HEK293T (cell line): ENCODE measurements around the gene U2AF1L4.

Experiments used
- CTCF ChIA-PET: fragments of 350-600 bp; formaldehyde crosslinking; extraction: SDS; loops from one replicate; lab custom pipeline; 2021; ENCODE audit warnings: antibody characterized with exemption, inconsistent platforms; lab: Yijun Ruan, JAX
- POLR2A ChIA-PET: fragments of 350-600 bp; formaldehyde crosslinking; extraction: SDS; loops from one replicate; lab custom pipeline; 2020; ENCODE audit warnings: antibody characterized with exemption, inconsistent platforms; lab: Yijun Ruan, JAX
- DNase-seq: peaks from one replicate; pipeline ENCODE4 v3.0.0; 2012; ENCODE audit warnings: mixed read lengths; ENCODE audit errors: extremely low spot score
- ARNT ChIP-seq: fragments of 450-650 bp; IDR thresholded peaks from 2 replicates; pipeline ENCODE4 v1.6.1; 2017; ENCODE audit warnings: mild to moderate bottlenecking
- BHLHE40 ChIP-seq: fragments of 450-650 bp; IDR thresholded peaks from 2 replicates; pipeline ENCODE4 v1.6.1; 2016; ENCODE audit warnings: mild to moderate bottlenecking, moderate library complexity, borderline replicate concordance
- CTBP1 ChIP-seq: fragments of 450-650 bp; IDR thresholded peaks from 2 replicates; pipeline ENCODE4 v1.6.1; 2016; ENCODE audit warnings: borderline replicate concordance
- ELF4 ChIP-seq: fragments of 450-650 bp; IDR thresholded peaks from 2 replicates; pipeline ENCODE4 v1.6.1; 2017; ENCODE audit warnings: antibody characterized with exemption
- FOXA1 ChIP-seq: fragments of 450-650 bp; IDR thresholded peaks from 2 replicates; pipeline ENCODE4 v1.6.1; 2016; ENCODE audit warnings: mild to moderate bottlenecking
- FOXK2 ChIP-seq: fragments of 450-650 bp; IDR thresholded peaks from 2 replicates; pipeline ENCODE4 v1.6.1; 2016; ENCODE audit warnings: mild to moderate bottlenecking
- FOXM1 ChIP-seq: fragments of 450-650 bp; IDR thresholded peaks from 2 replicates; pipeline ENCODE4 v1.6.1; 2017; ENCODE audit warnings: mild to moderate bottlenecking, borderline replicate concordance
- HDGF ChIP-seq: fragments of 450-650 bp; IDR thresholded peaks from 2 replicates; pipeline ENCODE4 v1.6.1; 2017; ENCODE audit warnings: antibody characterized with exemption, borderline replicate concordance
- L3MBTL2 ChIP-seq: fragments of 450-650 bp; conservative IDR thresholded peaks from 2 replicates; pipeline ENCODE4 v1.6.1; 2016; ENCODE audit warnings: mild to moderate bottlenecking
- LEF1 ChIP-seq: fragments of 450-650 bp; IDR thresholded peaks from 2 replicates; pipeline ENCODE4 v1.6.1; 2017; ENCODE audit warnings: mild to moderate bottlenecking, borderline replicate concordance
- NFRKB ChIP-seq: fragments of 450-650 bp; IDR thresholded peaks from 2 replicates; pipeline ENCODE4 v1.6.1; 2016; ENCODE audit warnings: mild to moderate bottlenecking, moderate library complexity
- PKNOX1 ChIP-seq: fragments of 450-650 bp; IDR thresholded peaks from 2 replicates; pipeline ENCODE4 v1.6.1; 2016
- SP1 ChIP-seq: fragments of 450-650 bp; IDR thresholded peaks from 2 replicates; pipeline ENCODE4 v1.6.1; 2017
- SUZ12 ChIP-seq: fragments of 450-650 bp; IDR thresholded peaks from 2 replicates; pipeline ENCODE4 v1.6.1; 2016; ENCODE audit warnings: mild to moderate bottlenecking
- TARDBP ChIP-seq: fragments of 450-650 bp; IDR thresholded peaks from 2 replicates; pipeline ENCODE4 v1.6.1; 2016
- ZNF384 ChIP-seq: fragments of 450-650 bp; IDR thresholded peaks from 2 replicates; pipeline ENCODE4 v1.6.1; 2016

Gene U2AF1L4

DNA sequence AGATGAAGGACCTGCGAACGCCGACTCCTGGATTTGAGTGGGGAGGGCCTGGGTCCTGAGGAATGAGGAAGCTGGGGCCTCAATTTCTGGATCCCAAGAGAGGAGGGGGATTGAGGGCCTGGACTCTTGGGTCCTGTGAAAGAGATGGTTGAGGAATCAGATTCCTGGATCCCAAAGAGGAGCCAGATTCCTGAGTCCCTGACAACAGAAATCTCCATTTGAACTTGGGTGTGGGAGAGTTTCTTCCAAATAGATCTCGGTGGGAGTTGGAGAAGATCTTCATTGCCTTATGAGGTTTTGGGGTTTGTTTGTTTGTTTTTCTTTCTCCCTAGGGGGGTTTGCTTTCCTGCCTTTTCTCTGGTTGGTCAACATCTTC is 857 bp upstream of the U2AF1L4 start:
- TF ChIP-seq HDGF, result no peak
- no peak for TF ChIP-seq NFRKB
- CTCF ChIA-PET, result interaction anchor here (0.7 kb wide), 1 partner anchor 51 kb away, joined by 3 read pairs; no protein-coding TSS in a partner anchor
- POLR2A ChIA-PET, result interaction anchor here (0.9 to 2.4 kb wide), 9 partner anchors 11 to 185 kb away, joined by 3 to 18 read pairs (median 4); partner anchors contain the start of genes HSPB6 and PROSER3
- no peak for DNase-seq

DNA sequence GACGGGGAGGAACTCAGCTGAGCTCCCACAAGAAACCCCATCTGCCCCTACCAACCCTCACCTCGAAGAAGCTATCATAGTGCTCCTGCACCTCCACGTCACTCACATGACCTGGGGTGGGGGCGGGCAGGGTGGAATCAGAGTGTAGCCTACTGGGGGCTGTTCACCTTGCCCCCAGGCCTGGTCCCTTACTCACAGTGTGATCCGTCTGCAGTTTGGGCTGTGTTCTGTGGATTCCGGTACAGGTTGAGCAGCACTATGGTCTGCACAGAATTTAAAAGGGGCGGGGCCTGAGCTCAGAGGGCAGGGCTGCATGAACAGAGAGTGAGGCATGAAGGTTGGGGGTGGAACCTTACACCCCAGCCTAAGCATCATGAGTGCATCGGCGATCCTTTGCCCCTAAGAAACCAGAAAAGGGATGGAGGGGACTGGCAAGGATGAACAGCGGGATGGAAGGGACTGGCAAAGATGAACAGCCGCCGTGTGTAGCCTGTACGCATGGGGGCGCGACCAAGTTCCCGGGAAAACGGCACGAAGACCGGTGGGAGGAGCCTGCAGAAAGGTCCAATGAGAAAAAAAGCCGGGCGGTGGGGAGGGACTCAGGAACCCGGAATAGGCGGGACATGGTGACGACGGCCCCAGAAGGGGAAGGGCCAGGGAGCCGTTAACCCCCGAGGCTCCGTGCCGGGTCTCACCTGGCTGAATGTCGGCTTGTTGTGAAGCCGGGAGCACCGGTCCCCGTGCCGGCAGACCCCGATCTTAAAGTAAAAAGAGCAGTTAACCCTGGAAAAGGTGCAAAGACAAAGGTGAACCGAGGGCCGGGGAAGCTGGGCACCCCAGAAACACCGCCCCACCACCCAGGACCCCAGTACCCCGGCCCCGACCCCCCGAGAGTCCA is 539 bp downstream of the U2AF1L4 start:
- peak; percentile 84 for DNase-seq
- TF ChIP-seq ELF4, result 0 out of 2 replicates have a peak, but pooled peaks have one; percentile 17
- TF ChIP-seq FOXK2, result no peak
- TF ChIP-seq L3MBTL2, result peak; percentile 90
- ChIA-PET CTCF (interaction anchor here (0.6 to 0.7 kb wide), 4 partner anchors 42 to 186 kb away, joined by 3 read pairs; no protein-coding TSS in a partner anchor), POLR2A (interaction anchor here (0.8 to 2.4 kb wide), 12 partner anchors 12 to 132 kb away, joined by 3 to 18 read pairs (median 3); partner anchors contain the start of genes HAUS5, HSPB6 and PROSER3)

- no peak for DNase-seq
- TF ChIP-seq LEF1 (no peak), HDGF (no peak), SUZ12 (no peak), NFRKB (no peak), FOXK2 (no peak), BHLHE40 (no peak), FOXM1 (no peak), ELF4 (no peak), FOXA1 (no peak), CTBP1 (no peak), PKNOX1 (no peak)
- CTCF ChIA-PET, result interaction anchor here (0.6 to 0.7 kb wide), 4 partner anchors 41 to 107 kb away, joined by 3 to 7 read pairs (median 3); no protein-coding TSS in a partner anchor
- POLR2A ChIA-PET, result interaction anchor here (1.5 to 2.4 kb wide), 5 partner anchors 13 to 126 kb away, joined by 3 to 18 read pairs (median 6); partner anchors contain the start of genes HSPB6 and PROSER3
Measured at GRCh38 chr19:35743640-35744429, 1.4 kb downstream of the U2AF1L4 start.

DNA sequence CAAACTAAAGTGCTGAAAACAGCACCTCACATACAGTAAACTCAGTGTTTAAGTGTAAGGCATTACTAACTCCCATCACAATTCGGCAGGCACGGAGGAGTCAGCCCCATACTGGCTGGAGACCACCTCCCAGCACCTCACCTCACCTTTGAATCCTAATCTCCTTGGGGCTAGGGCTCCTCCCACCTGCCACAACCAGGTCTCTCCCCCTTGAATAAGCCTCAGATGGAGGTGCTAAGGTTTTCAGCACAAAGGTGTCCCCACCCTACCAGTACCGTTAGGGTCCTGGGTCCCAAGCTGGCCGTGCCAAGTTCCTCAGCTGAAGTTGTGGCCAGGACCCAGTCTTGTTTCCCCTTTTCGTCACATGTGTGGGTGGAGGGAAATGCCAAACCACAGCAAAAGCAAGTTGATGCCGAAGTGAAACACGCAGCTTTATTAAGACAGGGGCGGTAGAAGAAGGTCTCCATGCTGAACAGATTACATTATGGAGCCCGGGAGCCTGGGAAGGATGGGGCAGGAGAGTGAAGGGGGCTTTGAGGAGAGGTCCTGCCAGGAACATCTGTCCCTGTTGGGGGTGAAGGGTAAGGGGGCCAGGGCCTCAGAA is 3.0 kb downstream of the U2AF1L4 start, which contains the start of gene IGFLR1:
Gene IGFLR1, minus strand, starts transcription at position 332 of the 604 bp plus-strand sequence. CDS start 1,272 bp downstream, outside the sequence.
- ChIA-PET POLR2A (no interaction called here), CTCF (no interaction called here)
- TF ChIP-seq TARDBP (no peak), SP1 (no peak), L3MBTL2 (no peak), FOXK2 (no peak), PKNOX1 (no peak), CTBP1 (no peak), HDGF (no peak), BHLHE40 (no peak), ZNF384 (no peak), FOXA1 (no peak), SUZ12 (no peak), NFRKB (no peak), LEF1 (no peak)
- no peak for DNase-seq

- no peak for TF ChIP-seq TARDBP
- TF ChIP-seq HDGF, result no peak
- no peak for TF ChIP-seq PKNOX1
- TF ChIP-seq ARNT, result no peak
- TF ChIP-seq BHLHE40, result no peak
- no peak for TF ChIP-seq LEF1
- TF ChIP-seq FOXK2, result no peak
- no peak for TF ChIP-seq ZNF384
- no peak for TF ChIP-seq FOXA1
- no peak for TF ChIP-seq FOXM1
- DNase-seq, result no peak
- ChIA-PET POLR2A (interaction anchor here (1.0 to 1.3 kb wide), 11 partner anchors 10 to 159 kb away, joined by 3 to 10 read pairs (median 6); partner anchors contain the start of genes HSPB6 and NFKBID), CTCF (interaction anchor here (1.1 kb wide), 1 partner anchor 16 kb away, joined by 3 read pairs; no protein-coding TSS in a partner anchor)
Measured at GRCh38 chr19:35741203-35741515, 4.1 kb downstream of the U2AF1L4 start.
